Activated T-helper 17 cell treated with anti-CD3 and anti-CD28 coated beads, Interleukin-2, amount 50 U/mL, for 72 hours (primary cell): Measurements from ENCODE around the gene PRKCA. TPM values are rescaled to one million over a fixed set of nuclear protein-coding genes. Genes with fewer than 3 reads are reported as not detected.

Source experiments
- ATAC-seq: fragments of 150-1000 bp; cut with Tn5 transposase; replicated peaks from 2 replicates; pipeline ENCODE4 v1.10.0; 2021; ENCODE audit warnings: mild to moderate bottlenecking, moderate library complexity
- H3K27ac Mint-ChIP-seq: one replicate; pipeline ENCODE4 v1.8.0; 2022; ENCODE audit warnings: mixed read lengths
- H3K27me3 Mint-ChIP-seq: one replicate; pipeline ENCODE4 v1.8.0; 2022; ENCODE audit warnings: mixed read lengths
- H3K36me3 Mint-ChIP-seq: one replicate; pipeline ENCODE4 v1.8.0; 2022; ENCODE audit warnings: low read depth, mild to moderate bottlenecking, mixed read lengths
- H3K4me1 Mint-ChIP-seq: one replicate; pipeline ENCODE4 v1.8.0; 2022; ENCODE audit warnings: mixed read lengths
- H3K4me3 Mint-ChIP-seq: one replicate; pipeline ENCODE4 v1.8.0; 2022; ENCODE audit warnings: mild to moderate bottlenecking, mixed read lengths
- H3K9me3 Mint-ChIP-seq: one replicate; pipeline ENCODE4 v1.8.0; 2022; ENCODE audit warnings: mixed read lengths
- total RNA-seq, 2 donors: library from RNA; stranded (reverse); gene quantifications; one replicate each; pipeline ENCODE4 v1.2.3, GENCODE V29; 2022

PRKCA gene
- total RNA-seq, 2 donors from 2014 or later, result 58.2 to 86.0 TPM

GRCh38 chr17:66524877-66525276 is 222.5 kb downstream of the PRKCA start:
- H3K36me3 Mint-ChIP-seq, result peaks cover 45% of the 10 kb centered on the region
- no peaks in the 10 kb centered on the region for H3K9me3 Mint-ChIP-seq
- no peaks in the 10 kb centered on the region for H3K27me3 Mint-ChIP-seq
- H3K4me1 Mint-ChIP-seq, result peaks cover 45% of the 10 kb centered on the region
- H3K4me3 Mint-ChIP-seq, result peak overlapping the region; percentile 1
- ATAC-seq, result peak; percentile 83
- peak overlapping the region; percentile 75 for H3K27ac Mint-ChIP-seq

DNA sequence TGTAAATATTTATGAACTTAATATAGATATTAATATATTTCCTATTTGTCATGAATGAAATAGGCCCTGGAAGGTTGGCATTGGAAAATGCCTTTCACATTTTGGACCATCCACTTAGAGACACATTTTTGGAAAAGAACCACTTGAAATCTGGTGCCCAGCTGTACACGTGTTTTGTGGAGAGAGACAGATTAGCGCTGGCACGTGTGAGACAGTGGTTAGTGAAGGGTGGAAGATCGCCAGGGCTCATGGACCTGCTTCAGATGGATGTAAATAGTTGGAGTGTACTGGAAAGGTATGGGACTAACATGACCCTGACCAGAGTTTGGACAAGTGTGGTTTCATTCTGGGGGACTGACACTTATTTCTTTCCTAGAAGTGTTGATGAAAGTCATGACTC is 222.9 kb downstream of the PRKCA start:
- ATAC-seq, result no peak
- peak overlapping the region; percentile 1 for H3K4me3 Mint-ChIP-seq
- H3K27me3 Mint-ChIP-seq, result no peaks in the 10 kb centered on the region
- H3K9me3 Mint-ChIP-seq, result no peaks in the 10 kb centered on the region
- H3K36me3 Mint-ChIP-seq, result peaks cover 49% of the 10 kb centered on the region
- peak overlapping the region; percentile 75 for H3K27ac Mint-ChIP-seq
- H3K4me1 Mint-ChIP-seq, result peaks cover 45% of the 10 kb centered on the region

DNA sequence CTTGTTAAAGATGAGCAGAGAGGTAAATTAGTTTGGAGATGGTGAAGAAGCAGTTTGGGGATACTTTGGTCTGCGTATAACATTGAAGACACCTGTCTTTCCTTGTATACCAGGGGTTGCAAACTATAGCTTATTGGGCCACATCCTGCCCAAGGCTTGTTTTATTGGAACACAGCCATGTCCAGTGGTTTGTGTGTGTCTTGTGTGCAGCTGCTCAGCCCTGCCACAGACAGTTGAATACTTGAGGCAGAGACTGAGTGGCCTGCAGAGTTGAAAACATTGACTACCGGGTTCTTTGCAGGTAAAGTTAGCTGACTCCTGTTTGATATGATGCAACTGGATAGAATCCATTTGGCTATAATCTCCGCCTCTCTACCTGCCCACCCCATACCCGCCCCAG is 224.4 kb downstream of the PRKCA start:
- no peak for ATAC-seq
- no peaks in the 10 kb centered on the region for H3K27me3 Mint-ChIP-seq
- H3K9me3 Mint-ChIP-seq, result no peaks in the 10 kb centered on the region
- no peak overlapping the region for H3K27ac Mint-ChIP-seq
- H3K36me3 Mint-ChIP-seq, result peaks cover 56% of the 10 kb centered on the region
- H3K4me1 Mint-ChIP-seq, result peaks cover 42% of the 10 kb centered on the region
- H3K4me3 Mint-ChIP-seq, result no peak overlapping the region

GRCh38 chr17:66527335-66527734 is 224.9 kb downstream of the PRKCA start:
- H3K27me3 Mint-ChIP-seq, result no peaks in the 10 kb centered on the region
- no peak overlapping the region for H3K4me3 Mint-ChIP-seq
- ATAC-seq, result no peak
- H3K4me1 Mint-ChIP-seq, result peaks cover 37% of the 10 kb centered on the region
- H3K9me3 Mint-ChIP-seq, result no peaks in the 10 kb centered on the region
- no peak overlapping the region for H3K27ac Mint-ChIP-seq
- H3K36me3 Mint-ChIP-seq, result peaks cover 52% of the 10 kb centered on the region

- H3K27ac Mint-ChIP-seq, result no peak overlapping the region
- peaks cover 26% of the 10 kb centered on the region for H3K4me1 Mint-ChIP-seq
- no peaks in the 10 kb centered on the region for H3K9me3 Mint-ChIP-seq
- H3K4me3 Mint-ChIP-seq, result no peak overlapping the region
- no peaks in the 10 kb centered on the region for H3K27me3 Mint-ChIP-seq
- peaks cover 26% of the 10 kb centered on the region for H3K36me3 Mint-ChIP-seq
- ATAC-seq, result no peak
Measured at GRCh38 chr17:66531851-66532295, 229.5 kb downstream of the PRKCA start.

GRCh38 chr17:66533572-66533971 is 231.2 kb downstream of the PRKCA start:
- H3K27me3 Mint-ChIP-seq, result no peaks in the 10 kb centered on the region
- H3K36me3 Mint-ChIP-seq, result peaks cover 22% of the 10 kb centered on the region
- H3K4me1 Mint-ChIP-seq, result peaks cover 21% of the 10 kb centered on the region
- ATAC-seq, result no peak
- H3K4me3 Mint-ChIP-seq, result no peak overlapping the region
- no peaks in the 10 kb centered on the region for H3K9me3 Mint-ChIP-seq
- H3K27ac Mint-ChIP-seq, result peak overlapping the region; percentile 1

DNA sequence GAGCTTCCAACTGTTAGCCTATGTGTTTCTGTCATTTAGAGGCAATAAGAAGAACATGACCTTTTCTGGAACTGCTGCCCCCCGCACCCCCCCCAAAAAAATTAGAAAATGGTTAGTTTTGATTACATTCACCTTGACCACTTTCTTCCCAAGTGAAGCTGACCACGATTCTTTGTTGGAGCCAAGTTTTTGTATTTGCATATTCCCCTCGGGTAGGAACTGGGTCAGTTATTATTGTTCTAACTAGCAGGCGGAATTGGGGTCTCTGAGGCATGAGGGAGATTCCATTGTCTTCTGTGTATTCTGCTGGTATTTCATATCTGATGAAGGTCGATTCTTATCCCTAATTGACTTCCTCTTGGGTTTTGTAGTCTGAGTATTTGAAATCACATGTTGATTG is 231.6 kb downstream of the PRKCA start:
- no peak for ATAC-seq
- H3K27ac Mint-ChIP-seq, result no peak overlapping the region
- no peaks in the 10 kb centered on the region for H3K9me3 Mint-ChIP-seq
- H3K4me3 Mint-ChIP-seq, result no peak overlapping the region
- peaks cover 20% of the 10 kb centered on the region for H3K4me1 Mint-ChIP-seq
- no peaks in the 10 kb centered on the region for H3K27me3 Mint-ChIP-seq
- H3K36me3 Mint-ChIP-seq, result peaks cover 18% of the 10 kb centered on the region

DNA sequence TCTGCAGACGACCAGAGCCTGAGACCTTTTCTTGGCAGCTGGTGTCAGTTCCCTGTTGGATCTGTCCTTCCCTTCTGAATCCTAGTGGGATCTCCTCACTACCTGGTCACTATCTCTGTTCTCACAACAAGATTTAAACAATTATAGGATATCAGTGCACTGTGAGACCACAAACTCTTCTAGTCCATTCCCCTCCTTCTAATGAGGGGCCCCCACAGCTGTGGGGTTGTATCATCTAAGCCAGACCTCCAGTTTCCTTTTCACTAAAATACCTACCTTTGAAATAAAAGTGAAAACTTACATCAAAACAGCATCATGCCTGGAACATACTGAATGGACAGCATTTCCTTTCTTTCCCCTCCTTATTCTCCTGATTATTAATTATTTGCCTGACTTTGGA is 233.2 kb downstream of the PRKCA start:
- Mint-ChIP-seq H3K9me3 (no peaks in the 10 kb centered on the region), H3K36me3 (peaks cover 5% of the 10 kb centered on the region), H3K27ac (peak overlapping the region; percentile 52), H3K4me3 (no peak overlapping the region), H3K4me1 (peaks cover 21% of the 10 kb centered on the region), H3K27me3 (no peaks in the 10 kb centered on the region)
- no peak for ATAC-seq

DNA sequence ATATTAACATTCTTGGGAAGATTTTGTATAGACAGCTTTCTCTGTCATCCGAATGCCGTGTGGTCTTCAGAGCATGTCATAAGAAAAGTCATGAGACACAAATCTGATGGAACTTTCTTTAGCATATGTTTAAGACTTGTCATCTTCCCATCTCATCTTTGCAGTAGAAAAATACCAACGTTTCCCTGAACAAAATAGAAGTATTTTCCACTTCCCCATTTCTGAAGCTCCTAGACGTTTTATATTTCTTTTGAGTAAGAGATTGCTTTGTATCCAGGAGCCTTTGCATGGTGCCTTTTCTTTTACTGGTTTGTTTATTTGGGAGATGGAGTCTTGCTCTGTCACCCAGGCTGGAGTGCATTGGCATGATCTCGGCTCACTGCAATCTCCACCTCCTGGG is 235.1 kb downstream of the PRKCA start:
- Mint-ChIP-seq H3K27ac (no peak overlapping the region), H3K36me3 (no peaks in the 10 kb centered on the region), H3K4me1 (peaks cover 38% of the 10 kb centered on the region), H3K9me3 (no peaks in the 10 kb centered on the region), H3K4me3 (no peak overlapping the region), H3K27me3 (no peaks in the 10 kb centered on the region)
- ATAC-seq, result no peak

DNA sequence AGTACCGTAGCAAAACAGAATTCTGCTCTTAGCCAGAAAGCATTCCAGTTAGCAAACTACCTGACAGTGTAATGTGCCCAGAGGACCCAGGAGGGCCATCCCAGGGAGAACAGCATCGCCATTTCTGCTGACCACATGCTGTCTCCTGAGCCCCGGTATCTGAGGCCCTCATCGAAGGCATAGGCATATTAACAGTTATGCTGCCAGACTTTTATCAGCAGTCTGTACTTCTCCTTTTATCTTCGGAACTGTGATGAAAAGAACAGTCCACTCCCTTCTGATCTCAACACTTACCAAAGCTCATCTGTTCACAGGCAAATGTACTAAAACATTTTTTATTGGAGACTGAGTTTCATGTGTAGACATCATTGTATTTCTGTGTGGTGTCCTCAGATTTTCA is 236.4 kb downstream of the PRKCA start:
- ATAC-seq, result no peak
- no peak overlapping the region for H3K27ac Mint-ChIP-seq
- H3K36me3 Mint-ChIP-seq, result no peaks in the 10 kb centered on the region
- H3K9me3 Mint-ChIP-seq, result no peaks in the 10 kb centered on the region
- H3K27me3 Mint-ChIP-seq, result no peaks in the 10 kb centered on the region
- peaks cover 46% of the 10 kb centered on the region for H3K4me1 Mint-ChIP-seq
- H3K4me3 Mint-ChIP-seq, result no peak overlapping the region

GRCh38 chr17:66540131-66540781 is 237.8 kb downstream of the PRKCA start:
- peaks cover 38% of the 10 kb centered on the region for H3K4me1 Mint-ChIP-seq
- no peak overlapping the region for H3K27ac Mint-ChIP-seq
- no peaks in the 10 kb centered on the region for H3K36me3 Mint-ChIP-seq
- ATAC-seq, result no peak
- H3K27me3 Mint-ChIP-seq, result no peaks in the 10 kb centered on the region
- no peaks in the 10 kb centered on the region for H3K9me3 Mint-ChIP-seq
- no peak overlapping the region for H3K4me3 Mint-ChIP-seq

- Mint-ChIP-seq H3K4me1 (peaks cover 29% of the 10 kb centered on the region), H3K27ac (peak overlapping the region; percentile 77), H3K4me3 (peak overlapping the region; percentile 64), H3K9me3 (no peaks in the 10 kb centered on the region), H3K36me3 (no peaks in the 10 kb centered on the region), H3K27me3 (no peaks in the 10 kb centered on the region)
- peak; percentile 70 for ATAC-seq
Measured at GRCh38 chr17:66541461-66542128, 239.2 kb downstream of the PRKCA start.

DNA sequence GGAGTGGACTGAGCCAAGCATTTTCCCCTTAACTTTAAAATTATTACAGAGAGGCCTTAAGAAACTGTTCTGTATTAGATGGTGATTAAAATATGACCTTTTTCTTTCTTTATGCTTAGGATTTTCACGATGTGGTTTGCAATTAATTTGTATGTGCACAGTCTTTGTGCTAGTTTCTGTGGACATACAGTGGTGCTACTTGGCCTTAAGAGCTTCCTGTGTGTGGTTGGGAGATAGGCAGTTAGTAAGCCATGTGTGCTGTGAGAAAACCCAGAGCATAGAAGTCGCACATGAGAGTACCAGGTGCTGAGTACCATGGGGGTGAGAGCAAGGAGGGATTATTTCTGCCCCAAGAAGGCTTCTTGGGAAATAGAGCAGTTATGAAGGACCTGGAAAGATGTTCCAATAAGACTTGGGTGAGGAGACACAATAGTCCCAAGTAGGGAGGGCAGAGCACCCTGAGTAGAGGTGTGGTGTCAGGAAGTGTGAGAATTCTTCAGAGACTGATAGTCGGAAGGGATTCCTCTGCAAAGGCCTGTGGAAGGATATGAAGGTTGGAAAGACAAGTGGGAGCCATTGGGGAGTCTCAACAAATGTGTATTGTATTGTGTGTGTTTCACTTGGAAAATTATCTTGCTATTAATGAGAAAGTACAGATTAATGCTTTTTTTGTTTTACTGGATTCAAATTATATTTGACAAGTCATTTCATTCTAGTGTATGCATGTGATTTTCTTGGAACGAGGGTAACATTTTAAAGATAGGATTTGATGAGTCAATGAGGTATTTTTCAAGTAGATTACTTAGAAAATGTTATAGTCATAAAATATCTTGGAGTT is 239.9 kb downstream of the PRKCA start:
- H3K36me3 Mint-ChIP-seq, result no peaks in the 10 kb centered on the region

DNA sequence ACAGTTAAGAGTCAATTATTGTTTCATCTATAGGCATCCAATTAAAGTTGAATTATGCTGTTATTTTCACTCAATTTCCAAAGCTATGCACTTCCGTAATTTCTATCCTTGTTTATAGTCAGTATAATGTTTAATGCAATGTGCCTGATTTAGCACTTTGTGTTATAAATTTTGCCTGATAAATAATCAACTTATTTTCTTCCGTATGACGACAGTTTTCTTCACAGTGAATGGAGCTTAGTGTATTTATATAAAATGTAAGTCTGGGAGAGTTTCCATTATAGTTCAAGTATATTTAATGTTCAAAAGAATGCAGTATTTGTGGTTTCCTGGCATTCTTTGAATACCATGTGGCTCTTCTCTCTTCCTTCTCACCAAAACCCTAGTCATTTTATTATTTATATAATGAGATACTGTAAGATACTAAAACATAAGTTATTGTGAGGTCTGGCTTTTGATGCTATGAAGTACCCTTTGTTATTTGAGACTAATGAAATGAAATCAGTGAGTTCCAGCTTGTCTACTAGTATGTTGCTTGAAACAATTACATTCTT is 240.6 kb downstream of the PRKCA start:
- Mint-ChIP-seq H3K4me3 (peak overlapping the region; percentile 64), H3K9me3 (no peaks in the 10 kb centered on the region), H3K4me1 (peaks cover 43% of the 10 kb centered on the region), H3K36me3 (peaks cover 5% of the 10 kb centered on the region), H3K27me3 (no peaks in the 10 kb centered on the region), H3K27ac (peak overlapping the region; percentile 77)
- no peak for ATAC-seq

More for the DNA sequence above, 239.9 kb downstream of the PRKCA start:
- Mint-ChIP-seq H3K4me1 (peaks cover 36% of the 10 kb centered on the region), H3K27me3 (no peaks in the 10 kb centered on the region), H3K27ac (peak overlapping the region; percentile 77), H3K9me3 (no peaks in the 10 kb centered on the region), H3K4me3 (peak overlapping the region; percentile 64)
- peak; percentile 75 for ATAC-seq
